HL-60 (cell line): ENCODE measurements around the gene PIK3R5.

Source experiments
- DNase-seq, 2 experiments: peaks; one replicate each; pipeline ENCODE4 v3.0.0-alpha.2; 2010 to 2020; ENCODE audit warnings: low read depth in 1 of 2, low spot score in 1 of 2
- H3K27ac ChIP-seq: fragments of 250-450 bp; sonication (Bioruptor Pico); replicated peaks from 2 replicates; pipeline ENCODE4 v1.5.1; 2020; ENCODE audit warnings: mild to moderate bottlenecking, moderate library complexity
- H3K27me3 ChIP-seq: fragments of 250-450 bp; sonication (Bioruptor Pico); 2 replicates; pipeline ENCODE4 v1.5.1; 2021; ENCODE audit warnings: mild to moderate bottlenecking, moderate library complexity; ENCODE audit not compliant: insufficient read depth, poor library complexity, severe bottlenecking
- H3K4me3 ChIP-seq: replicated peaks from 2 replicates; pipeline ENCODE4 v1.5.1; 2011; ENCODE audit warnings: mild to moderate bottlenecking, control low read depth, low read length; ENCODE audit not compliant: insufficient read depth
- GABPA ChIP-seq: IDR thresholded peaks from 2 replicates; pipeline ENCODE4 v1.6.1; 2012; ENCODE audit warnings: low read depth
- POLR2AphosphoS5 ChIP-seq: IDR thresholded peaks from 2 replicates; pipeline ENCODE4 v1.6.1; 2012; ENCODE audit warnings: low read depth
- SPI1 ChIP-seq: IDR thresholded peaks from 2 replicates; pipeline ENCODE4 v1.6.1; 2012; ENCODE audit warnings: low read depth, mild to moderate bottlenecking, borderline replicate concordance
- TF ChIP-seq, protein P1 (sequence below): IDR thresholded peaks from 2 replicates; pipeline ENCODE4 v1.6.1; 2012; ENCODE audit warnings: low read depth; ENCODE audit not compliant: insufficient replicate concordance
- TF ChIP-seq, protein P2 (sequence below): IDR thresholded peaks from one replicate; pipeline ENCODE4 v1.5.1; 2011; ENCODE audit warnings: low read length, control low read depth, inconsistent platforms; ENCODE audit not compliant: insufficient read depth

Gene PIK3R5

GRCh38 chr17:8877984-8878383 is 87.5 kb downstream of the PIK3R5 start:
- no peak for DNase-seq
- TF ChIP-seq, protein P1, sequence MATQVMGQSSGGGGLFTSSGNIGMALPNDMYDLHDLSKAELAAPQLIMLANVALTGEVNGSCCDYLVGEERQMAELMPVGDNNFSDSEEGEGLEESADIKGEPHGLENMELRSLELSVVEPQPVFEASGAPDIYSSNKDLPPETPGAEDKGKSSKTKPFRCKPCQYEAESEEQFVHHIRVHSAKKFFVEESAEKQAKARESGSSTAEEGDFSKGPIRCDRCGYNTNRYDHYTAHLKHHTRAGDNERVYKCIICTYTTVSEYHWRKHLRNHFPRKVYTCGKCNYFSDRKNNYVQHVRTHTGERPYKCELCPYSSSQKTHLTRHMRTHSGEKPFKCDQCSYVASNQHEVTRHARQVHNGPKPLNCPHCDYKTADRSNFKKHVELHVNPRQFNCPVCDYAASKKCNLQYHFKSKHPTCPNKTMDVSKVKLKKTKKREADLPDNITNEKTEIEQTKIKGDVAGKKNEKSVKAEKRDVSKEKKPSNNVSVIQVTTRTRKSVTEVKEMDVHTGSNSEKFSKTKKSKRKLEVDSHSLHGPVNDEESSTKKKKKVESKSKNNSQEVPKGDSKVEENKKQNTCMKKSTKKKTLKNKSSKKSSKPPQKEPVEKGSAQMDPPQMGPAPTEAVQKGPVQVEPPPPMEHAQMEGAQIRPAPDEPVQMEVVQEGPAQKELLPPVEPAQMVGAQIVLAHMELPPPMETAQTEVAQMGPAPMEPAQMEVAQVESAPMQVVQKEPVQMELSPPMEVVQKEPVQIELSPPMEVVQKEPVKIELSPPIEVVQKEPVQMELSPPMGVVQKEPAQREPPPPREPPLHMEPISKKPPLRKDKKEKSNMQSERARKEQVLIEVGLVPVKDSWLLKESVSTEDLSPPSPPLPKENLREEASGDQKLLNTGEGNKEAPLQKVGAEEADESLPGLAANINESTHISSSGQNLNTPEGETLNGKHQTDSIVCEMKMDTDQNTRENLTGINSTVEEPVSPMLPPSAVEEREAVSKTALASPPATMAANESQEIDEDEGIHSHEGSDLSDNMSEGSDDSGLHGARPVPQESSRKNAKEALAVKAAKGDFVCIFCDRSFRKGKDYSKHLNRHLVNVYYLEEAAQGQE: no peak
- TF ChIP-seq, protein P2, sequence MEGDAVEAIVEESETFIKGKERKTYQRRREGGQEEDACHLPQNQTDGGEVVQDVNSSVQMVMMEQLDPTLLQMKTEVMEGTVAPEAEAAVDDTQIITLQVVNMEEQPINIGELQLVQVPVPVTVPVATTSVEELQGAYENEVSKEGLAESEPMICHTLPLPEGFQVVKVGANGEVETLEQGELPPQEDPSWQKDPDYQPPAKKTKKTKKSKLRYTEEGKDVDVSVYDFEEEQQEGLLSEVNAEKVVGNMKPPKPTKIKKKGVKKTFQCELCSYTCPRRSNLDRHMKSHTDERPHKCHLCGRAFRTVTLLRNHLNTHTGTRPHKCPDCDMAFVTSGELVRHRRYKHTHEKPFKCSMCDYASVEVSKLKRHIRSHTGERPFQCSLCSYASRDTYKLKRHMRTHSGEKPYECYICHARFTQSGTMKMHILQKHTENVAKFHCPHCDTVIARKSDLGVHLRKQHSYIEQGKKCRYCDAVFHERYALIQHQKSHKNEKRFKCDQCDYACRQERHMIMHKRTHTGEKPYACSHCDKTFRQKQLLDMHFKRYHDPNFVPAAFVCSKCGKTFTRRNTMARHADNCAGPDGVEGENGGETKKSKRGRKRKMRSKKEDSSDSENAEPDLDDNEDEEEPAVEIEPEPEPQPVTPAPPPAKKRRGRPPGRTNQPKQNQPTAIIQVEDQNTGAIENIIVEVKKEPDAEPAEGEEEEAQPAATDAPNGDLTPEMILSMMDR: no peak
- no peaks in the 10 kb centered on the region for H3K27me3 ChIP-seq
- no peak overlapping the region for H3K4me3 ChIP-seq
- H3K27ac ChIP-seq: no peak overlapping the region

GRCh38 chr17:8875957-8876356 is 89.5 kb downstream of the PIK3R5 start:
- H3K27ac ChIP-seq: no peak overlapping the region
- no peak for DNase-seq
- TF ChIP-seq POLR2AphosphoS5 (no peak), SPI1 (no peak), GABPA (no peak)
- TF ChIP-seq, protein P1: no peak
- TF ChIP-seq, protein P2: no peak
- no peak overlapping the region for H3K4me3 ChIP-seq
- no peaks in the 10 kb centered on the region for H3K27me3 ChIP-seq

DNA sequence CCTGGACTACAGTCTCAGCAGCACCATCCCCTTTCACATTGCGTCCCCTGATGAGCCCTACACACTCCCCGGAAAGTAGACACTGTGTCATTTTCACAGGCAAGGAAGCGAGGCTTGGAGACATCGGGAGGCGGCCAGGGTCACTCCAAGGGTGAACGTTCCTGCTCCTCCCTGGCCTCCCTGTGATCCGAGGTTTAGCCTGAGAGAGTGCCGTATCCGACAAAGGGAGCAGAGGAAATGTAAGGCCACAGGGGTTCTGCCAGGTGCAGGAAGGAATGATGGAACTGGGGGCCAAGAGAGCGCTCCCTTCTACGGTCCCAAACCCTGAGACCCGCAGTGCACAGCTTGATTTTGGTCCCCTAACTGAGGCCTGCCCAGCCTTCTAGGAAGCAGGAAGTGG is 90.1 kb downstream of the PIK3R5 start:
- no peak overlapping the region for H3K4me3 ChIP-seq
- TF ChIP-seq GABPA: no peak
- TF ChIP-seq, protein P1: no peak
- no peak for TF ChIP-seq POLR2AphosphoS5
- TF ChIP-seq SPI1: no peak
- TF ChIP-seq, protein P2: no peak
- H3K27me3 ChIP-seq: no peaks in the 10 kb centered on the region
- no peak overlapping the region for H3K27ac ChIP-seq
- no peak for DNase-seq
